Measurements from ENCODE around the gene TRIM4.
"Not testable (repeated sequence)": the region's sequence is repeated elsewhere in the genome, so short reads cannot be mapped to it uniquely, and the experiment has no call there.

The TRIM4 gene

GRCh38 chr7:99918959-99919813 is at the start of gene TRIM4:
Gene TRIM4, minus strand, starts transcription at chr7:99919530. Its CDS starts 129 bp downstream, at chr7:99919401.
- peak; percentile 86 for DNase-seq

GRCh38 chr7:99958564-99959227 is 39.4 kb upstream of the TRIM4 start:
- DNase-seq = no peak

- DNase-seq = no peak
These were observed 35.9 kb upstream of the TRIM4 start for GRCh38 chr7:99955247-99955646.

- DNase-seq = not testable (repeated sequence)
These were observed 35.3 kb upstream of the TRIM4 start for GRCh38 chr7:99954643-99955042.

- DNase-seq = no peak
These were observed 34.3 kb upstream of the TRIM4 start for GRCh38 chr7:99953649-99954048.

DNA sequence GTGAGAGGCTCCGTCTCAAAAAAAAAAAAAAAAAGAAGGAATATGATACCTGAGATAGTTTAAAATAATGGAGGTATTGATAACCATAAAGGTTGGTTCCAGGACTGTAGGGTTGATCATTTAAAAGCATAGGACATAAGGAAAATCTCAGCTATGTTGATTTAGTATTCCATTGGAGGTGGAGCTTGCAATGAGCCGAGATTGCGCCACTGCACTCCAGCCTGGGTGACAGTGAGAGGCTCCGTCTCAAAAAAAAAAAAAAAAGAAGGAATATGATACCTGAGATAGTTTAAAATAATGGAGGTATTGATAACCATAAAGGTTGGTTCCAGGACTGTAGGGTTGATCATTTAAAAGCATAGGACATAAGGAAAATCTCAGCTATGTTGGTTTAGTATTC is 33.3 kb upstream of the TRIM4 start:
- DNase-seq = not testable (repeated sequence)

GRCh38 chr7:99950819-99951218 is 31.5 kb upstream of the TRIM4 start:
- DNase-seq = not testable (repeated sequence)

DNA sequence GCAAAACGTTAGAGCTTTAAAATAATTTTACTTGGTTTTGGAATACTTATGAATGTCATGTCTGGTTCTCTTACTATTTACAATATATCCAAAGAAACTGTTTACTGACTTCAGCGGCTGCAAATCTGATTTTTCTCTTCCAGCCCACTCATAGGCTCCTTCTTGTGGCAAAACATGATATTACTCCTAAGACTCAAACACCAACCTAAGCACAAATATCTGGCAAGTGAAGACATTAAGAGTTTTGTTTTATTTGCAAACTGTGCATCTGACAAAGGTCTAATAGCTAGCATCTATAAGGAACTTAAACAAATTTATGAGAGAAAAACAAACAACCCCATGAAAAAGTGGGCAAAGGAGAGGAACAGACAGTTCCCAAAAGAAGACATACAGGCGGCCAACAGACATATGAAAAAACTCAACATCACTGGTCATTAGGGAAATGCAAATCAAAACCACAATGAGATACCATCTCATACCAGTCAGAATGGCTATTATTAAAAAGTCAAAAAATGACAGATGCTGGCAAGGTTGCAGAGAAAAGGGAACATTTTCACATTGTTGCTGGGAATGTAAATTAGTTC is 30.4 kb upstream of the TRIM4 start:
- DNase-seq = no peak

DNA sequence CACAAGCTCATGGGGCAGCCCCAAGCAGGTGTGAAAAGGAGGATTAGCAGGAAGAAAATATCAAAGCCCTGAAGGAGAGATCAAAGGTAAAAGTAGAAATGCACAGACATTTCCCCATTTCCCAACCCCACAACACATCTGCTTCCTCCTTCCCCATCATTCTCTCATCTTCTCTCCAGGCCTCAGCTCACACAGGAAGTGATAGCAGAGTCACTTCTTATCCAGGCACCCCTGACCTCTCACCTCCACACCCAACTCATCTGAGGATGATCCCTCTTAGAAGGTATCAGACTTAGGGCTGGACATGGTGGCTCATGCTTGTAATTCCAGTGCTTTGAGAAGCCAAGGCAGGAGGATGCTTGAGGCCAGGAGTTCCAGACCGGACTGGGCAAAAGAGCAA is 28.3 kb upstream of the TRIM4 start:
- DNase-seq = no peak

- DNase-seq = no peak
These were observed 25.3 kb upstream of the TRIM4 start for GRCh38 chr7:99944497-99945070.

GRCh38 chr7:99943641-99944496 is 24.5 kb upstream of the TRIM4 start:
- peak; percentile 34 for DNase-seq

DNA sequence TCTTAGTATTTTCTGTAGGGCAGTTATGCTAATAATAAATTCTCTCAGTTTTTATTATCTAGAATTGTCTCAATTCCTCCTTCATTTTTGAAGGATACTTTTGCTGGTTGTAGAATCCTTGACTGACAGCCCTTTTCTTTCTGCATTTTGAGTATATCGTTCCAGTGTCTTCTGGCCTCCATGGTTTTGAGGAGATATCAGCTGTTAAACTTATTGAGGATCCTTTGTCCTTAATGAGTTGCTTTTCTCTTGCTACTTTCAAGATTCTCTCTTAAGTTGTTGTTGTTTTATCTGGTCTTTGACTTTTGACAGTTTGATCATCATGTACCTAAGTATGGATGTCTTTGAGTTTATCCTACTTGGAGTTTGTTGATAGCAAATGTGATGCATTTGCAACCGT is 19.0 kb upstream of the TRIM4 start:
- DNase-seq = no peak

DNA sequence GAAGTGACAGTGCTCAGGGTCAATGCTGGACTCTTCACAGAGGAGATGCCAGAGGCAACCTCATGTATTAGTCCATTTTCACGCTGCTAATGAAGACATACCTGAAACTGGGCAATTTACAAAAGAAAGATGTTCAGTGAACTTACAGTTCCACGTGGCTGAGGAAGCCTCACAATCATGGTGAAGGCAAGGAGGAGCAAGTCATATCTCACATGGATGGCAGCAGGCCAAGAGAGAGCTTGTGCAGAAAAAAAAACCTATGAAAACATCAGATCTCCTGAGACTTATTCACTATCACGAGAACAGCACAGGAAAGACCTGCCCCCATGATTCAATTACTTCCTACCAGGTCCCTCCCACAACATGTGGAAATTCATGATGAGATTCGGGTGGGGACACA is 15.7 kb upstream of the TRIM4 start:
- not testable (repeated sequence) for DNase-seq

DNA sequence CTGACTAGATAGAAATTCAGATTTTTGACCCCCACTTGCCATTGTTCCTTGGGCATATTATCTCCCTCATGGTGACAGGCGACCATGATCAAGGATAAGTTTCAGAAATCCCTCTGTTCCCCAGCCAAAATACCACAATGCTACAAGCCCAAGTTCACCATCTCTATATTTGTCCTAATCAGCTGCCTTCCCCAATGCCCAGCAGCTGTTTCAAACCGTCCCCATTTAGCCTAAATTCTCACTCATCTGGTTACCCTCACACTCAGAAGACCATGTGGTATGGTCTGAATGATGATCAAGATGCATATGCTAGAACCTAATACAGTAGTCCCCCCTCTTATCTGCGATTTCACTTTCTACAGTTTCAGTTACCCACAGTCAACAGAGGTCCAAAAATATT is 11.0 kb upstream of the TRIM4 start:
- DNase-seq = no peak

- DNase-seq = no peak
These were observed 10.4 kb upstream of the TRIM4 start for GRCh38 chr7:99929730-99930053.

GRCh38 chr7:99928994-99929729 is 9.8 kb upstream of the TRIM4 start, which contains the start of gene GJC3:
Gene GJC3, minus strand, starts transcription at chr7:99929620. Its CDS starts 0 bp downstream, at chr7:99929620.
- peak; percentile 56 for DNase-seq

- DNase-seq = no peak
These were observed 8.9 kb upstream of the TRIM4 start for GRCh38 chr7:99928188-99928587.

GRCh38 chr7:99927536-99927935 is 8.2 kb upstream of the TRIM4 start:
- DNase-seq = no peak

DNA sequence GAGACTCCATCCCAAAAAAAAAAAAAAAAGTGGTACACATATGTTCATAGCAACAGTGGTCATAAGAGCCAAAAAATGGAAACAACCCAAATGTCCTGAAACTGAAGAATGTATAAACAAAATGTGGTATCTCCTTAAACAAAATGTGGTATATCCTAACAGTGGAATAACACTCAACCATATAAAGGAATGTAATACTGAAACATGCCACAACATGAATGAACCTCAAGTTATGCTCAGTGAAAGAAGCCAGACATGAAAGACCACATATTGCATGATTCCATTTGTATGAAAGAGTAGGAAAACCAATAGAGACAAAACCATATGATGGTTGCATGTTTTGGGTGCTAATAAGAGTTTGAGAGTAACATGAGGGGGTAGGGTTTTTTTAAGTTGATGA is 7.0 kb upstream of the TRIM4 start:
- no peak for DNase-seq

- DNase-seq = no peak
These were observed 3.9 kb upstream of the TRIM4 start for GRCh38 chr7:99923200-99923599.

- DNase-seq = no peak
These were observed 819 bp upstream of the TRIM4 start for GRCh38 chr7:99920149-99920548.

DNA sequence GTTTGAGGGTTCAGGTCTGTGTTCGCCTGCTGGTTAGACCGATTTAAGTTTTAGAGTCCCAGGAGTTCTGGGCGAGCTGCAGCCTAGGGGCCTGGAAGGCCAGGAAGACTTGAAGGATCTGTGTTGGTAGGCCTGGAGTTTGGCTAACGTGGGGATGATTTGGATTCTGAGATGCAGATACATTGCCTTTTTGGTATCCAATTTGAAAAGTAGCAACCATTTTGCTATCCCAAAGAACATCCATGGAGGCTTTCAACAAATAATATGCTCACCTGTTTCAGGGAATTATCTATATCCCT is 433 bp upstream of the TRIM4 start:
- DNase-seq = no peak

Data from NCI-H345 (cell line).